ENCODE measurements around the gene CPT1B. TPM values are rescaled to one million over a fixed set of nuclear protein-coding genes. Genes with fewer than 3 reads are reported as not detected.

The CPT1B gene
- total and polyA plus RNA-seq, 2 donors (not counting 3 experiments of a cell fraction or from before 2014, with no cell fraction given) = 7.1 TPM

GRCh38 chr22:50576806-50577696 lies 1.2 kb downstream of the CPT1B start:
- no TSS peak for BruUV-seq (replicated peaks)
- Histone ChIP-seq H3K4me1 (ENCODE audit: control insufficient read depth, extremely low read depth, insufficient read depth, low read length) (peaks cover 6% of the 10 kb centered on the region), H4K20me1 (replicated peaks; ENCODE audit: control insufficient read depth, extremely low read depth, insufficient read depth, low read length) (no peaks in the 10 kb centered on the region), H2AFZ (ENCODE audit: low read depth, low read length) (no peak overlapping the region), H3K9me3 (replicated peaks; ENCODE audit: control insufficient read depth, insufficient read depth, low read length) (no peaks in the 10 kb centered on the region), H3K4me3 (replicated peaks in 1 of 3; ENCODE audit: insufficient read depth in 1 of 3, low read depth in 1 of 3, low read length in 3 of 3) (no peak overlapping the region), H3K9me1 (replicated peaks; ENCODE audit: control insufficient read depth, extremely low read depth, insufficient read depth, low read length) (no peaks in the 10 kb centered on the region), H3K27ac (ENCODE audit: insufficient read depth, low read depth, low read length) (no peak overlapping the region), H3K79me2 (ENCODE audit: control insufficient read depth, insufficient read depth, low read length) (peaks cover 7% of the 10 kb centered on the region), H3K27me3 (ENCODE audit: control insufficient read depth in 2 of 2, insufficient read depth in 2 of 2, low read length in 2 of 2) (no peaks in the 10 kb centered on the region), H3K4me2 (ENCODE audit: insufficient read depth, low read length) (no peak overlapping the region), H3K36me3 (ENCODE audit: control insufficient read depth in 2 of 2, extremely low read depth in 1 of 2, insufficient read depth in 2 of 2, low read length in 2 of 2) (peaks cover 0 to 7% of the 10 kb centered on the region in 2 experiments), H3K9ac (replicated peaks; ENCODE audit: extremely low read depth, insufficient read depth, low read length) (no peak overlapping the region)
- CTCF ChIA-PET = interaction anchor here (1.0 to 5.2 kb wide), 7 partner anchors 11 to 114 kb away, joined by 3 to 91 read pairs (median 5); no protein-coding TSS in a partner anchor
- POLR2A ChIA-PET = no interaction called here
- DNase-seq (ENCODE audit: low read depth, low spot score) (no peak), FAIRE-seq (no peak)
- intact Hi-C loops (cut with micrococcal nuclease) = loop anchor here (1.0 to 5.0 kb wide), 3 partner anchors 43 to 114 kb away; partner anchors contain the start of gene SHANK3
- dilution Hi-C loops (cut with MboI; ENCODE audit: extremely low pct_ligation_motif_present, low sequenced_read_pairs) = no loop called here
- no peak for TF ChIP-seq MYC (IDR thresholded peaks at IDR 0.05; ENCODE audit: low read depth, low read length)
- no peak for TF ChIP-seq POLR2AphosphoS5 (IDR thresholded peaks at IDR 0.05; ENCODE audit: insufficient read depth, low read depth, low read length)
- TF ChIP-seq GATA2 (IDR thresholded peaks at IDR 0.05; ENCODE audit: insufficient read depth, insufficient read length, low read depth, low read length) = no peak
- TF ChIP-seq FOS (IDR thresholded peaks at IDR 0.05; ENCODE audit: borderline replicate concordance, insufficient read depth, low read length) = no peak
- TF ChIP-seq MAX (IDR thresholded peaks at IDR 0.05; ENCODE audit: insufficient read depth, insufficient read length) = no peak
- TF ChIP-seq CTCF (IDR thresholded peaks at IDR 0.05; ENCODE audit: extremely low read depth in 1 of 2, insufficient read depth in 1 of 2, low read depth in 1 of 2, low read length in 2 of 2) = no peak

Measured in endothelial cell of umbilical vein (primary cell).